ENCODE measurements around the gene ACTG2.
"Not testable (repeated sequence)": the region's sequence is repeated elsewhere in the genome, so short reads cannot be mapped to it uniquely, and the experiment has no call there.

The ACTG2 gene

DNA sequence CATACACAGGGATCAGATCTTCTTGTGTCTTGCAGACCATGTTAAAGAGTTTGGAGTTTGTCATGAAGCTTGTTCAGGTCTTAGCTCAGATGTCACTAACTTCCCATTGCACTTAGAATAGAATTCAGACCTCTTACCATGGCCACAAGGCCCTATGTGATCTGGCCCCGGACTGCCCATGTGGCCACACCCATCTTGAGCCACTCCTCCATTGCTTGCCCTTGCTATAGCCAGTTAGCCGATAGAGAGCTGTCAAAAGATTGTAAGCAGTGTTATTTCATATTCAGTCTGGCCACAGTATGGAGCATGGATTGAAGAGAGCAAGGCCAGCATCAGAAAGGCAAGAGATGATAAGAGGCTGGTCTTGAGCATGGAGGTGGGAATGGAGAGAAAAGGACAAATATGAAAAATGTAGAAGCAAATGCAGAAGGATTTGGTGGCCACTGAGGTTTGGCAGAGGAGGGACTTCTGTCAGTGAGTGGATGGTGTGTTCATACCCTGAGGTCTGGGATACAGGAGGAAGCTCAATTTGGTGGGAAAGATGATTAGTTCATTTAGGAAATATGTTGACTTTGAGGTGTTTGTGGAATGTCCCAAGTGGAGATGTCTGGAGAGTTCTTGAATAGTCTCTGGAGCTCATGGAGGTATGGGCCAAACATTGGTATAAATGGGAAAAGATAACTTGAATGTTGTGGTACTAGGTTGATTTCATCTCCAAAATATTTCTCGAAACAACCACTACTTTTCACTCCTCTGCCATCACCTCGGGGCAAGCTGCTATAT lies 44.5 kb downstream of the ACTG2 start:
- peak; percentile 53 for DNase-seq (ENCODE audit: low read depth)

- no peak for DNase-seq (ENCODE audit: low read depth)
Measured at GRCh38 chr2:73937899-73938298, 45.1 kb downstream of the ACTG2 start.

GRCh38 chr2:73938718-73939352 lies 46.0 kb downstream of the ACTG2 start:
- peak; percentile 89 for DNase-seq (ENCODE audit: low read depth)

GRCh38 chr2:73939419-73939818 lies 46.6 kb downstream of the ACTG2 start:
- peak; percentile 60 for DNase-seq (ENCODE audit: low read depth)

- DNase-seq (ENCODE audit: low read depth): not testable (repeated sequence)
Measured at GRCh38 chr2:73940066-73940465, 47.3 kb downstream of the ACTG2 start.

DNA sequence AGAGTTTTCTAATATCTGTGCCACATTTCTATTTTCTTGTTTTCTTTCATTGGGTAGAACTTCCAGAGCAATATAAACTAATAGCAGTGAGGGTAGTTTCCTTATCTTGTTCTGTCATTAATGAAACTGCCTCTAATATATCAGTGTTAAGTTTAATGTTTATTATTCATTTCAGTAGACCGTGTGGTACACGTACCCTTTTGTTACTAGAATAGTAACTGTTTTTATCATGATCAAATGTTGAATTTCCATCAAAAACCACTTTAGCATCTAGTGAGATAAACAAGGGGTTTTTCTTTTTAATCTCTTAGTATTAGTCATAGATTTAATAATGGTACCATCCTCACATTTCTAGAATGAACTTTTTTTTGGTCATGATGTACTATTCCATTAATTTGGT lies 49.9 kb downstream of the ACTG2 start:
- no peak for DNase-seq (ENCODE audit: low read depth)

DNA sequence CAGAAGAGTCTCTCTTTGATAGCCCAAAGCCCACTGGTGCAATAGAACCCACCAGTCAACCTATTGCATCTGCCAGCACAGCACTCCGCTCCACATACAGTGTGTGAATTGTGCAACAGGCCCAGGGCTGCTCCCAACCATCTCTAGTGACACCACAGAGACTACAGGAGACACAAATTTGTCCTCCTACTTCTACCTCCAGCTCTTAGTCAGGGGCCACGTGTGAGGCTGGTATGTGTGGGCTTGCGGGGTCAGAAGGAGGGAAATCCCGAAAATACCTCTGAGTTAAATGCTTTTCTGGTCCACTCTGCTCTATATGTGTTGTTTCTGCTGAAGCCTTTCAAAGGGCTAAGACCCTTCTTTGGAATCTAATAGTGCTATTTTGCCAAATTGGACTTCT lies 51.9 kb downstream of the ACTG2 start:
- DNase-seq (ENCODE audit: low read depth): no peak

DNA sequence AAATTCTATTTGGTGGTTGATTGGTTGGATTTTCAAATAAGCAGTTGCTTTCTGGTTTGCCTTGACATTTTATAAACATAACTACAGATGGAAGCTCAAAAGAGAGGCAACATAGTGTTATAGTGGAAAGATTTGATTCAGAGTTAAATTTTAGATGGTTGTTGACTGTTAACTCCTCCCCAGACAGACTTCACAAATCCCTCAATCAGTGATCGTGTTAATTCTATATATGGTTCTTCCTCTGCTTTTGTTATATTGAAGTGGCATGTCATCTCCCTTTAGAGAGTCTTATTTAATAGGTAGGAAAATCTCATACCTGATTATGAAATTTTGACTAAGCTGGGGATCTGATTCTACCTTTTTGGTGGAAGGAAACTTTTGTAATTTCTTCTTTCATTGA lies 53.4 kb downstream of the ACTG2 start:
- DNase-seq (ENCODE audit: low read depth): no peak

GRCh38 chr2:73946666-73947065 lies 53.9 kb downstream of the ACTG2 start:
- no peak for DNase-seq (ENCODE audit: low read depth)

DNA sequence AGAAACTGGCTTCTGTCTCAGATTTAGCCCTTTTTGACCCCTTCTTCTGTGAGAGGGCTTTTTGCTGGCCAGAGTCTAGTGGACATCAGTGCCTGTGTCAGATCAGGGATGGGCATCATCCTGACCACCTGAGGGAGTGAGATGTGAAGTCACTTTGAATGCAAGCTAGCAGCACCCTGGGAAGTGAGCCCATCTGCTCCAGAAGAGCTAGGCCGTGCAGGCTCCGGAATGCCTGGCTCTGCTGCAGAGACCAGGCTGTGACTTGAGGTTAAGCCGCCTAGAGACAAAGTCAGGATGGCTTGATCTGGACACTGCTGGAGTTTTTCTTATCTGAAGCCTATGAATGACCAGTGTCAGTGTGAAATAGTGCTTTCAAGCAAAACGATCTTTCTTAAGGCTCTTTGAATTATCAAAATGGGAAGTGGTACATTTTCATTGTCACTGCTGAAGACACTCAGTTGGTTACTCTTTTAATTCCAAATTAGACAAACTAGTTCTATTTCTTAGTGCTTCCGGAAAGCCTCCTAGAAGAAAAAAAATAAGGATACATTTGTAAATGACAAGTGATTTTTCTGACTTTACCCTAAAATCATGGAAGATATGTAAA lies 54.7 kb downstream of the ACTG2 start:
- no peak for DNase-seq (ENCODE audit: low read depth)

DNA sequence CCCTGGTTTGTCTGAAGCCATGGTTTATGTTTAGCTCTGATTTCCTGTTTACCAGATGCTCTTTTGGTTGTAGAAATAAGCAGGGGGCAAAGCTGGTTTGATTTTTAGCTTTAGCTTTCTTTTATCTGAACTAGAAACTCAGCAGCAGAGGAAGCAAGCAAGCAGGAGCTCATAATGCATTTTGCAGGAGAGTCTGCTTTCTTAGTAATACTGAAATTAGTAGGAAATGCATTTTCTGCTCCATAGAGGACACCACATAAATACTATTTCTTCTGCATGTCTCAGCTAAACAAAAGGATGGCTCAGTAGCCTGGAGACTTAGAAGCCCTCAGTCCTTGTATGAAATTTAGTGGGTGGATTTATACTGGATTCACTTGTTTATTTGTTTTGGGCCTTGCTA lies 57.0 kb downstream of the ACTG2 start:
- no peak for DNase-seq (ENCODE audit: low read depth)

- DNase-seq (ENCODE audit: low read depth): peak; percentile 63
Measured at GRCh38 chr2:73952499-73953446, 60.0 kb downstream of the ACTG2 start.

GRCh38 chr2:73956218-73956865 lies 63.5 kb downstream of the ACTG2 start:
- DNase-seq (ENCODE audit: low read depth): no peak

DNA sequence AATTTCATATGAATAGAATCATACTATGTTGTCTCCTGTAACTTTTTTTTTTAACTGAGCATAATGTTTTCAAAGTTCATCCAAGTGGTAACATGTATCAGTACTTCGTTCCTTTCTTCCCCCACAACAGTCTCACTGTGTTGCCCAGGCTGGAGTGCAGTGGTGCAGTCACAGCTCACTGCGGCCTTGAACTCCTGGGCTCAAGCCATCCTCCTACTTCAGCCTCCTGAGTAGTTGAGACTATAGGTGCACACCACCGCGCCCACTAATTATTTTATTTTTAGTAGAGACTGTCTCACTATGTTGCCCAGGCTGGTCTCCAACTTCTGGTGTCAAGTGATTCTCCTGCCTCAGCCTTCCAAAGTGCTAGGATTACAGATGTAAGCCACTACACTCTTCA lies 68.5 kb downstream of the ACTG2 start:
- DNase-seq (ENCODE audit: low read depth): no peak

DNA sequence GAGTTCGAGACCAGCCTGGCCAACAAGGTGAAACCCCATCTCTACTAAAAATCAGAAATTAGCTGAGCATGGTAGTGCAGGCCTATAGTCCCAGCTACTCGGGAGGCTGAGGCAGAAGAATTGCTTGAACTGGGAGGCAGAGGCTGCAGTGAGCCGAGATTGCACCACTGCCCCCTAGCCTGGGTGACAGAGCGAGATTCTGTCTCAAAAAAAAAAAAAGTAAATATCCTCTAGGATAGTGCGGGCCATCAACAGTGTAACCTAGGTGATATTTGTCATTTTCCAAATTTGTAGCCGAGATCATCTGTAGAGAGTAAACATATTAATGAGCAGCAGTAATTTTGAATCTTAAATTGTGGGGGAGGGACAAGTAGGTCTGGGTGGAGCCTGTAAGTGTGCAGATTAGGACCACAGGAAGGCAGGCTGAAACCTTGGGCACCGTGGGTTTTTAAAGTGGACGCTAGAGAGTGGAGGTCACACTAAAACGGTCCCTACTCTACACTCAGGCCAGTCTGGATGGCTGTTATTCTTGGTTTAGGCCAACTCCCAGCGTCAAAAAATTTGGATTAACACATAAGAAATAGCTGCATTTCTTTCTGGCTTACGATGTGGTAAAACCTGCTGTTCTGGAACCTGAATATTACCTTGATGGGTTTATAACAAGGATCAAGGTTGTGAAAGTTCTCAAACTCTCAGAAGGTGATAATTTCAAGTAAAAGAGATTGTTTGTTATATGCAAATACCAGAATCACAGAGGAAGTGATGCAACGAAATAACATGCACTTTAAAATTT lies 69.2 kb downstream of the ACTG2 start:
- no peak for DNase-seq (ENCODE audit: low read depth)

GRCh38 chr2:73962798-73963197 lies 70.0 kb downstream of the ACTG2 start:
- no peak for DNase-seq (ENCODE audit: low read depth)

DNA sequence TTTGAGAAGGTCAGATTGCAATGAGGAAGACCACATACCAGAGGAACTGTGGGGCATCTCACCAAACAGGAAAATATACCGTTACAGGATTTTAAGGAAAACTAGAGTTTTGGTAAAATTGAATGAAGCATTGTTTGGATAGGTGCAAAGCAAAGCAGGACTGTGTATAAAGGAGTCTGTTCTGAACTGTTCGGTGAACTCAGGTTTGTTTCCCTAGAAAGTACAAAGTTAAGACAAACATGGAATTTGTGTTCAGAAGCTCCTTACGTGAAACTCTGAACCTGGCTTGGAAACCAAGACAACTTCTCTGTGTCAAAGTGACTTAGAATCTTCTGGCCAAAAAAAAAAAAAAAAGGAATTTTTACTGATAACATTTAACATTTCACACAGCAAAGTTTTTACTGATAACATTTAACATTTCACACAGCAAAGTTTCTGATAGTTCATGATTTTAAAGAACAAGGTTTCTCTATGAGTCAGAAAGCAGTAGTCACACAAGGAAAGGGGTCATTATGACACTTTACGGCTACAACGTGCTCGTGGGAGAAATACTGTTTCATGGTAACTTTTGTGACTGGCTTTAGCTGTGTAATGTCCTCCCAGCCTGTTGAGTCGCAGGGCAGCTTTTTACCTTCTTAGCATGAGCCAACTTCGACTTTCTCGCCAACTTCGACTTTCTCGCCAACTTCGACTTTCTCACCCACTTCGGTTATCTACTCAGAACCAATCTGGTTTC lies 70.7 kb downstream of the ACTG2 start:
- no peak for DNase-seq (ENCODE audit: low read depth)

DNA sequence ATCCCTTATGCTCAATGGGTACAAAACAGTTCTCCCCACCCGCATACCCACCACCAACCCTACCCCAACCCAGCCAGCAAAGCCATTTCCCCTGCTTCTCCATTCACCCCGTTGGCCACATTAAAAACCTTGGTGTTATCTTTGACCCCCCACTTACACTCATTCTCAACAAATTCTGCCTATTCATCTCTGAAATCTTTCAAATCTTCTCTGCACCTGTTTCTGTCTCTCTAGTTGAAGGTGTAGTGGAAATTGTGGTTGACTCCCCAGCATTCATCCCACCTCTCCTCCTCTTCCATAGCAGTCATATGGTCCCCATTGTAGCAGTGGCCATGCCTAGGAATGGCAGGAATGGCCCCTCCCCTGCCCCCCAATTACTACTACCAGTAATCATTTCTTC lies 71.4 kb downstream of the ACTG2 start:
- DNase-seq (ENCODE audit: low read depth): no peak

DNA sequence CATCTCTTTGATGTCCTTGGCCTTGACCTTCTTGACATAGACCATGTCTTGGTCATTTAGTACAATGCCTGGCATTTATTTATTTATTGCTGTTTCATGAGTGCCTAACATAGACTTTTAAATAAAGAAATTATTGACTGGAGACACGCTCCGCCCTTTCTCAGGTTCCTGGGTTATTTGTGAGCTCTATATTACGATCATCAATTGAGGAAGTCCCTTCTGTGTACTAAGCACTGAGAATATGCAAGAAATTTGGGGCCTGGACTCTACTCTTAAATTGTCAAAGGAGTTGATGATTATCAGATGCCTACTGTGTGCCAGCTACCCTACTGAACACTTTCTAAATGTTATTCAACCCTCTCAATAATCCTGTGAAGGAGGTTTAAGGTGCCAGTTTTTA lies 72.2 kb downstream of the ACTG2 start:
- DNase-seq (ENCODE audit: low read depth): no peak

DNA sequence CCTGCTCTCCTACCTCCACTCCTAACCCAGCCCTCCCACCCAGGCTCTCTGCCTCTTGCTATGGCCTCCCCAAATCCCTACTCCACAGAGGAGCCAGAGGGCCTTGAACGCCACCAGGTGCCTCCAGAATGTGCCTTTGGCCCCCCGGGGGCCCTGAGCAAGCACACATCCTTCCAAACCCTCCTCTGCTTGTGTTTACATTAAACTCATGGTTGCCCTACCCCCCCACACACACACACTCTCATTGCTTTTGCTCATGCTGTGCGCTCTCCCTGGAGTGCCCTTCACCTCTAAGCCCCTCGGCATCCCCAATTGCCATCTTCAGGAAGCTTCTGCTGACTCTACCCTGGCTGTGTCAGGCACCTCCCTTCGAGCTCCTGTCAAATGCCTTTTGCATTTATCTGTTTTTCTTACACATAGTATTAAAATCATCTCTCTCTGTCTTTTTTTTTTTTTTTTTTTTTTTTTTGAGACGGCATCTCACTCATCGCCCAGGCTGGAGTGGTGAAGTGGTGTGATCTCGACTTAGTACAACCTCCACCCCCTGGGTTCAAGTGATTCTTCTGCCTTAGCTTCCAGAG lies 75.6 kb downstream of the ACTG2 start:
- DNase-seq (ENCODE audit: low read depth): no peak

All from EH (cell line).